ENCODE measurements around the gene GMDS. TPM values are rescaled to one million over a fixed set of nuclear protein-coding genes. Genes with fewer than 3 reads are reported as not detected.

GMDS gene
- total RNA-seq, 2 donors from 2014 or later = 25.4 to 29.5 TPM

- no peaks in the 10 kb centered on the region for H3K27me3 ChIP-seq (ENCODE audit: control insufficient read depth, insufficient read depth, low read length, poor library complexity, severe bottlenecking)
- no peak overlapping the region for H3K27ac ChIP-seq (ENCODE audit: low read depth, low read length)
- Mint-ChIP-seq H3K4me1 (no peaks in the 10 kb centered on the region), H3K9me3 (peaks cover 11% of the 10 kb centered on the region), H3K36me3 (ENCODE audit: low read depth) (peaks cover 4% of the 10 kb centered on the region), H3K27ac (no peak overlapping the region), H3K4me3 (no peak overlapping the region), H3K27me3 (ENCODE audit: insufficient read depth) (no peaks in the 10 kb centered on the region)
- DNase-seq = no peak
- no peak overlapping the region for H3K4me3 ChIP-seq (ENCODE audit: low read length)
- H3K9ac ChIP-seq (ENCODE audit: extremely low read depth, low read length, poor library complexity, severe bottlenecking) = no peak overlapping the region
- TF ChIP-seq, protein P1, sequence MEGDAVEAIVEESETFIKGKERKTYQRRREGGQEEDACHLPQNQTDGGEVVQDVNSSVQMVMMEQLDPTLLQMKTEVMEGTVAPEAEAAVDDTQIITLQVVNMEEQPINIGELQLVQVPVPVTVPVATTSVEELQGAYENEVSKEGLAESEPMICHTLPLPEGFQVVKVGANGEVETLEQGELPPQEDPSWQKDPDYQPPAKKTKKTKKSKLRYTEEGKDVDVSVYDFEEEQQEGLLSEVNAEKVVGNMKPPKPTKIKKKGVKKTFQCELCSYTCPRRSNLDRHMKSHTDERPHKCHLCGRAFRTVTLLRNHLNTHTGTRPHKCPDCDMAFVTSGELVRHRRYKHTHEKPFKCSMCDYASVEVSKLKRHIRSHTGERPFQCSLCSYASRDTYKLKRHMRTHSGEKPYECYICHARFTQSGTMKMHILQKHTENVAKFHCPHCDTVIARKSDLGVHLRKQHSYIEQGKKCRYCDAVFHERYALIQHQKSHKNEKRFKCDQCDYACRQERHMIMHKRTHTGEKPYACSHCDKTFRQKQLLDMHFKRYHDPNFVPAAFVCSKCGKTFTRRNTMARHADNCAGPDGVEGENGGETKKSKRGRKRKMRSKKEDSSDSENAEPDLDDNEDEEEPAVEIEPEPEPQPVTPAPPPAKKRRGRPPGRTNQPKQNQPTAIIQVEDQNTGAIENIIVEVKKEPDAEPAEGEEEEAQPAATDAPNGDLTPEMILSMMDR (conservative IDR thresholded peaks at IDR 0.05) = no peak
- no peaks in the 10 kb centered on the region for H3K36me3 ChIP-seq (ENCODE audit: control insufficient read depth, insufficient read depth, low read length)
- no peaks in the 10 kb centered on the region for H3K4me1 ChIP-seq (ENCODE audit: control insufficient read depth, insufficient read depth, low read length)
- WGBS, 2 experiments (ENCODE audit: insufficient coverage in 1 of 2, insufficient read length in 1 of 2) = 81 to 83% methylated on average over 1 of the region's 1 CpG
- H3K9me3 ChIP-seq (ENCODE audit: control insufficient read depth, low read length) = peaks cover 16% of the 10 kb centered on the region
Measured at GRCh38 chr6:2179241-2179640, 66.2 kb downstream of the GMDS start.

- TF ChIP-seq, protein P1 (conservative IDR thresholded peaks at IDR 0.05) = no peak
- WGBS, 2 experiments (ENCODE audit: insufficient coverage in 1 of 2, insufficient read length in 1 of 2) = 95 to 100% methylated on average over 2 to 4 of the region's 4 CpGs
- H3K27me3 Mint-ChIP-seq (ENCODE audit: insufficient read depth) = no peaks in the 10 kb centered on the region
- H3K9me3 Mint-ChIP-seq = peaks cover 11% of the 10 kb centered on the region
- no peak overlapping the region for H3K27ac Mint-ChIP-seq
- Histone ChIP-seq H3K36me3 (ENCODE audit: control insufficient read depth, insufficient read depth, low read length) (no peaks in the 10 kb centered on the region), H3K9ac (ENCODE audit: extremely low read depth, low read length, poor library complexity, severe bottlenecking) (no peak overlapping the region), H3K27ac (ENCODE audit: low read depth, low read length) (no peak overlapping the region), H3K4me1 (ENCODE audit: control insufficient read depth, insufficient read depth, low read length) (no peaks in the 10 kb centered on the region), H3K27me3 (ENCODE audit: control insufficient read depth, insufficient read depth, low read length, poor library complexity, severe bottlenecking) (no peaks in the 10 kb centered on the region), H3K4me3 (ENCODE audit: low read length) (no peak overlapping the region), H3K9me3 (ENCODE audit: control insufficient read depth, low read length) (peaks cover 16% of the 10 kb centered on the region)
- DNase-seq = no peak
- no peaks in the 10 kb centered on the region for H3K4me1 Mint-ChIP-seq
- peaks cover 4% of the 10 kb centered on the region for H3K36me3 Mint-ChIP-seq (ENCODE audit: low read depth)
- H3K4me3 Mint-ChIP-seq = no peak overlapping the region
Measured at GRCh38 chr6:2178125-2178524, 67.3 kb downstream of the GMDS start.

DNA sequence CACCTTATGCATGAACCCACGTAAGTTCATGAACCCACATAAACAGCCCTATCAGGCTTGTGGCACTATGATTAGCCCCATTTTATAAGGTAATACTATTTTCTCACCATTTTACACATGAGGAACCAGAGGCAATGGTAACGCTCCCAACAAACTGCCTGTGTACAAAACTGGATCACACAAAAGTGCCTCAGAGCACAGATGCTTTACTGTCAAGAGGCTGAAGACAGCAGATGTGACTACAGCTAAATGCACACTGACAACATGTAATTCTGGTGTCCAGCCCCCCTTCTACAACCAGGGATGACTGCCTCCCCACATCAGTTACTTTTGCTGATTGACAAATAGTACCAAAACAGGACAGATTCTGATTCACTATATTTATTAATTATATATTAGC is 69.6 kb downstream of the GMDS start:
- no peak overlapping the region for H3K4me3 Mint-ChIP-seq
- Histone ChIP-seq H3K9ac (ENCODE audit: extremely low read depth, low read length, poor library complexity, severe bottlenecking) (no peak overlapping the region), H3K27me3 (ENCODE audit: control insufficient read depth, insufficient read depth, low read length, poor library complexity, severe bottlenecking) (no peaks in the 10 kb centered on the region), H3K4me1 (ENCODE audit: control insufficient read depth, insufficient read depth, low read length) (no peaks in the 10 kb centered on the region), H3K9me3 (ENCODE audit: control insufficient read depth, low read length) (peaks cover 16% of the 10 kb centered on the region), H3K27ac (ENCODE audit: low read depth, low read length) (no peak overlapping the region), H3K36me3 (ENCODE audit: control insufficient read depth, insufficient read depth, low read length) (no peaks in the 10 kb centered on the region), H3K4me3 (ENCODE audit: low read length) (no peak overlapping the region)
- H3K27me3 Mint-ChIP-seq (ENCODE audit: insufficient read depth) = no peaks in the 10 kb centered on the region
- WGBS, 2 experiments (ENCODE audit: insufficient coverage in 1 of 2, insufficient read length in 1 of 2) = 90 to 100% methylated on average over 1 to 2 of the region's 2 CpGs
- H3K36me3 Mint-ChIP-seq (ENCODE audit: low read depth) = peaks cover 4% of the 10 kb centered on the region
- TF ChIP-seq, protein P1 (conservative IDR thresholded peaks at IDR 0.05) = no peak
- H3K27ac Mint-ChIP-seq = no peak overlapping the region
- H3K9me3 Mint-ChIP-seq = peaks cover 11% of the 10 kb centered on the region
- no peaks in the 10 kb centered on the region for H3K4me1 Mint-ChIP-seq
- DNase-seq = no peak

Data from endodermal cell (in vitro differentiated cells).